ENCODE data around the gene GRIN2A.

DNA sequence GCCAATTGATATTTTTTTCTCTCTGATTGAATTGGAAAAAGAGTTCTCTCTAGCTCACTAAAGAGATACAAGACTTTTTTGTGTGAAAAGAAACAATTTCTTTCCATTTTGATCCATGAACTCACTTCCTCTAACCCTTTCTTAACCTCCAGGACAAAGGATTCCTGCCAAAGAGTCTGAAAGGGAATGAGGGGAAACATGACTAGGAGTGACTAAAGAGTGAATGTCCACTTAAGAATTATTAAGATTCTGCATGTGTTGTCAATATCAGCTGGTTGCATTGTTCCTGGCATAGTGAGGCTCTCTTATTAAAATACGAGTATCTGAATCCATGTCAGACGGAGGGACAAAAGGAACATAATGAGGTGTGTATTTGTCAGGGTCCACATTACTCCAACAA, 344.7 kb downstream of the GRIN2A start:
- TF ChIP-seq, protein P1, sequence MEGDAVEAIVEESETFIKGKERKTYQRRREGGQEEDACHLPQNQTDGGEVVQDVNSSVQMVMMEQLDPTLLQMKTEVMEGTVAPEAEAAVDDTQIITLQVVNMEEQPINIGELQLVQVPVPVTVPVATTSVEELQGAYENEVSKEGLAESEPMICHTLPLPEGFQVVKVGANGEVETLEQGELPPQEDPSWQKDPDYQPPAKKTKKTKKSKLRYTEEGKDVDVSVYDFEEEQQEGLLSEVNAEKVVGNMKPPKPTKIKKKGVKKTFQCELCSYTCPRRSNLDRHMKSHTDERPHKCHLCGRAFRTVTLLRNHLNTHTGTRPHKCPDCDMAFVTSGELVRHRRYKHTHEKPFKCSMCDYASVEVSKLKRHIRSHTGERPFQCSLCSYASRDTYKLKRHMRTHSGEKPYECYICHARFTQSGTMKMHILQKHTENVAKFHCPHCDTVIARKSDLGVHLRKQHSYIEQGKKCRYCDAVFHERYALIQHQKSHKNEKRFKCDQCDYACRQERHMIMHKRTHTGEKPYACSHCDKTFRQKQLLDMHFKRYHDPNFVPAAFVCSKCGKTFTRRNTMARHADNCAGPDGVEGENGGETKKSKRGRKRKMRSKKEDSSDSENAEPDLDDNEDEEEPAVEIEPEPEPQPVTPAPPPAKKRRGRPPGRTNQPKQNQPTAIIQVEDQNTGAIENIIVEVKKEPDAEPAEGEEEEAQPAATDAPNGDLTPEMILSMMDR (IDR thresholded peaks at IDR 0.05; ENCODE audit: poor library complexity, severe bottlenecking), result no peak
- TF ChIP-seq POLR2AphosphoS5 (IDR thresholded peaks at IDR 0.05) (no peak), EZH2 (IDR thresholded peaks at IDR 0.05; ENCODE audit: borderline replicate concordance, insufficient read depth, low read length, poor library complexity, severe bottlenecking) (no peak), TAF1 (IDR thresholded peaks at IDR 0.05; ENCODE audit: low read depth) (no peak)
